WTC11 (cell line): Measurements from ENCODE around the gene ORAI1. TPM values are rescaled to one million over a fixed set of nuclear protein-coding genes. Genes with fewer than 3 reads are reported as not detected.
A peak's percentile ranks its signal among the peaks of the same experiment; 100 is the strongest.

Source experiments
- ATAC-seq: fragments of 200-7000 bp; cut with Tn5 transposase; 2 replicates; pipeline ENCODE4 v1.10.0; 2021; ENCODE audit warnings: mild to moderate bottlenecking, moderate library complexity
- CTCF ChIA-PET: fragments of 300-600 bp; sonication (Branson Sonifier 250); formaldehyde crosslinking; loops from one replicate; lab custom pipeline; 2021; ENCODE audit warnings: antibody characterized with exemption; lab: Charles Lee
- POLR2A ChIA-PET: fragments of 350-600 bp; sonication (Branson Sonifier 250); formaldehyde crosslinking; loops from one replicate; lab custom pipeline; 2021; ENCODE audit warnings: antibody characterized with exemption; lab: Charles Lee
- DNase-seq: peaks from one replicate; pipeline ENCODE4 v3.0.0; 2021; ENCODE audit warnings: low spot score
- H3K27ac Mint-ChIP-seq: 2 replicates; pipeline ENCODE4 v1.8.0; 2021; ENCODE audit warnings: mixed read lengths
- H3K27me3 Mint-ChIP-seq: 2 replicates; pipeline ENCODE4 v1.8.0; 2021; ENCODE audit warnings: low read depth, mild to moderate bottlenecking, moderate library complexity, mixed read lengths
- H3K36me3 Mint-ChIP-seq: 2 replicates; pipeline ENCODE4 v1.8.0; 2021; ENCODE audit warnings: mixed read lengths
- H3K4me1 Mint-ChIP-seq: 2 replicates; pipeline ENCODE4 v1.8.0; 2022; ENCODE audit warnings: mixed read lengths
- H3K4me3 Mint-ChIP-seq: 2 replicates; pipeline ENCODE4 v1.8.0; 2021; ENCODE audit warnings: mild to moderate bottlenecking, moderate library complexity, mixed read lengths
- H3K9me3 Mint-ChIP-seq: 2 replicates; pipeline ENCODE4 v1.8.0; 2021; ENCODE audit warnings: mixed read lengths
- CREB1 ChIP-seq: sonication (generic); formaldehyde crosslinking; IDR thresholded peaks from 2 replicates; pipeline ENCODE4 v1.8.0; 2023; ENCODE audit warnings: mild to moderate bottlenecking, missing genetic modification reagents
- ELF4 ChIP-seq: sonication (generic); formaldehyde crosslinking; IDR thresholded peaks from 2 replicates; pipeline ENCODE4 v1.8.1; 2022; ENCODE audit warnings: low read depth, mild to moderate bottlenecking, moderate library complexity, missing genetic modification reagents
- FOXJ3 ChIP-seq: sonication (generic); formaldehyde crosslinking; IDR thresholded peaks from 2 replicates; pipeline ENCODE4 v1.9.0; 2021; ENCODE audit warnings: missing genetic modification reagents, mild to moderate bottlenecking, borderline replicate concordance
- GABPB1 ChIP-seq: sonication (generic); formaldehyde crosslinking; IDR thresholded peaks from 2 replicates; pipeline ENCODE4 v1.8.1; 2023; ENCODE audit warnings: mild to moderate bottlenecking, missing genetic modification reagents
- HMGA2 ChIP-seq: fragments of 250-450 bp; sonication (Bioruptor Pico); IDR thresholded peaks from 2 replicates; pipeline ENCODE4 v1.4.0; 2021; ENCODE audit warnings: mild to moderate bottlenecking, moderate library complexity
- JAZF1 ChIP-seq: fragments of 250-450 bp; sonication (Bioruptor Pico); IDR thresholded peaks from 2 replicates; pipeline ENCODE4 v1.9.0; 2021; ENCODE audit warnings: moderate library complexity, mild to moderate bottlenecking, inconsistent platforms
- JUN ChIP-seq: sonication (generic); formaldehyde crosslinking; IDR thresholded peaks from 2 replicates; pipeline ENCODE4 v1.8.0; 2023; ENCODE audit warnings: mild to moderate bottlenecking, missing genetic modification reagents
- KAT7 ChIP-seq: sonication (generic); formaldehyde crosslinking; IDR thresholded peaks from 2 replicates; pipeline ENCODE4 v1.8.1; 2023; ENCODE audit warnings: missing genetic modification reagents, mild to moderate bottlenecking, borderline replicate concordance
- MXD4 ChIP-seq: fragments of 250-450 bp; sonication (Bioruptor Pico); IDR thresholded peaks from 2 replicates; pipeline ENCODE4 v1.8.0; 2021; ENCODE audit warnings: mild to moderate bottlenecking, moderate library complexity, borderline replicate concordance
- NR1H2 ChIP-seq: sonication (generic); formaldehyde crosslinking; IDR thresholded peaks from 2 replicates; pipeline ENCODE4 v1.9.0; 2021; ENCODE audit warnings: mild to moderate bottlenecking, moderate library complexity, missing genetic modification reagents
- OVOL2 ChIP-seq: fragments of 250-450 bp; sonication (Bioruptor Pico); IDR thresholded peaks from 2 replicates; pipeline ENCODE4 v1.9.0; 2021; ENCODE audit warnings: mild to moderate bottlenecking, borderline replicate concordance
- RELA ChIP-seq: sonication (generic); formaldehyde crosslinking; IDR thresholded peaks from 2 replicates; pipeline ENCODE4 v1.8.1; 2022; ENCODE audit warnings: missing genetic modification reagents, mild to moderate bottlenecking, borderline replicate concordance
- SMAD3 ChIP-seq: sonication (generic); formaldehyde crosslinking; IDR thresholded peaks from 2 replicates; pipeline ENCODE4 v1.8.0; 2022; ENCODE audit warnings: missing genetic modification reagents, mild to moderate bottlenecking, borderline replicate concordance
- SOX15 ChIP-seq: fragments of 250-450 bp; sonication (Bioruptor Pico); IDR thresholded peaks from 2 replicates; pipeline ENCODE4 v1.9.0; 2021; ENCODE audit warnings: mild to moderate bottlenecking
- TEAD4 ChIP-seq: sonication (generic); formaldehyde crosslinking; IDR thresholded peaks from 2 replicates; pipeline ENCODE4 v1.8.0; 2022; ENCODE audit warnings: mild to moderate bottlenecking, missing genetic modification reagents
- ZNF232 ChIP-seq: sonication (generic); formaldehyde crosslinking; IDR thresholded peaks from 2 replicates; pipeline ENCODE4 v1.8.0; 2022; ENCODE audit warnings: mild to moderate bottlenecking, missing genetic modification reagents
- ZNF263 ChIP-seq: sonication (generic); formaldehyde crosslinking; IDR thresholded peaks from 2 replicates; pipeline ENCODE4 v1.8.1; 2022; ENCODE audit warnings: low read depth, mild to moderate bottlenecking, moderate library complexity, missing genetic modification reagents
- ZNF423 ChIP-seq: fragments of 250-450 bp; sonication (Bioruptor Pico); IDR thresholded peaks from 2 replicates; pipeline ENCODE4 v2.1.2; 2022; ENCODE audit warnings: mild to moderate bottlenecking, moderate library complexity
- ZNF671 ChIP-seq: fragments of 250-450 bp; sonication (Bioruptor Pico); IDR thresholded peaks from 2 replicates; pipeline ENCODE4 v1.8.0; 2021; ENCODE audit warnings: mild to moderate bottlenecking
- total RNA-seq: library from RNA; stranded (reverse); gene quantifications from 3 replicates; pipeline ENCODE4 v1.2.3, GENCODE V29; 2021
- TF ChIP-seq, protein P1 (sequence below): sonication (generic); formaldehyde crosslinking; IDR thresholded peaks from 2 replicates; pipeline ENCODE4 v1.8.1; 2022; ENCODE audit warnings: mild to moderate bottlenecking, missing genetic modification reagents, moderate library complexity, borderline replicate concordance
- TF ChIP-seq, protein P2 (sequence below): sonication (generic); formaldehyde crosslinking; IDR thresholded peaks from 2 replicates; pipeline ENCODE4 v1.8.1; 2022; ENCODE audit warnings: mild to moderate bottlenecking, moderate library complexity, missing genetic modification reagents
- TF ChIP-seq, protein P3 (sequence below): sonication (generic); formaldehyde crosslinking; IDR thresholded peaks from 2 replicates; pipeline ENCODE4 v1.8.1; 2023; ENCODE audit warnings: mild to moderate bottlenecking, missing genetic modification reagents, borderline replicate concordance
- TF ChIP-seq, protein P4 (sequence below): sonication (generic); formaldehyde crosslinking; IDR thresholded peaks from 2 replicates; pipeline ENCODE4 v1.8.1; 2022; ENCODE audit warnings: low read depth, mild to moderate bottlenecking, moderate library complexity, missing genetic modification reagents, borderline replicate concordance
- TF ChIP-seq, protein P5 (sequence below): sonication (generic); formaldehyde crosslinking; IDR thresholded peaks from 2 replicates; pipeline ENCODE4 v1.8.0; 2022; ENCODE audit warnings: mild to moderate bottlenecking, missing genetic modification reagents

Gene ORAI1
- total RNA-seq, 1 experiment from 2014 or later: 27.7 TPM

DNA sequence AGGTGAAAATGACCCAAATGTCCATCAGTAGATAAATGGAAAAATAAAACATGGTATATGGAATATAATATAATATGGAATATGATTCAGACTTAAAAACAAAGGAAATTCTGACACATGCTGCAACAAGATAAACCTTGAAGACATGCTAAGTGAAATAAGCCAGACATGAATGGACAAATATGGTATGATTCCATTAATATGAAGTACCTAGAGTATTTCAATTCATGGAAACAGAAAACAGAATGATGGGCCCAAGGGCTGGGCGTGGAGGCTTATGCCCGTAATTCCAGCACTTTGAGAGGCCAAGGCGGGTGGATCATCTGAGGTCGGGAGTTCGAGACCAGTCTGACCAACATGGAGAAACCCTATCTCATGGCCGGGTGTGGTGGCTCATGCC is 22.7 kb upstream of the ORAI1 start:
- no peaks in the 10 kb centered on the region; the same call in 1 of the 2 replicates for H3K27me3 Mint-ChIP-seq
- H3K4me3 Mint-ChIP-seq: no peak overlapping the region
- DNase-seq: no peak
- H3K27ac Mint-ChIP-seq: no peak overlapping the region
- H3K4me1 Mint-ChIP-seq: no peaks in the 10 kb centered on the region
- ChIA-PET POLR2A (no interaction called here), CTCF (no interaction called here)
- 0 out of 2 replicates have a peak, but pooled peaks cover 2% of the 10 kb centered on the region for H3K36me3 Mint-ChIP-seq
- peaks cover 2% of the 10 kb centered on the region; the same call in 1 of the 2 replicates for H3K9me3 Mint-ChIP-seq
- TF ChIP-seq, protein P1, sequence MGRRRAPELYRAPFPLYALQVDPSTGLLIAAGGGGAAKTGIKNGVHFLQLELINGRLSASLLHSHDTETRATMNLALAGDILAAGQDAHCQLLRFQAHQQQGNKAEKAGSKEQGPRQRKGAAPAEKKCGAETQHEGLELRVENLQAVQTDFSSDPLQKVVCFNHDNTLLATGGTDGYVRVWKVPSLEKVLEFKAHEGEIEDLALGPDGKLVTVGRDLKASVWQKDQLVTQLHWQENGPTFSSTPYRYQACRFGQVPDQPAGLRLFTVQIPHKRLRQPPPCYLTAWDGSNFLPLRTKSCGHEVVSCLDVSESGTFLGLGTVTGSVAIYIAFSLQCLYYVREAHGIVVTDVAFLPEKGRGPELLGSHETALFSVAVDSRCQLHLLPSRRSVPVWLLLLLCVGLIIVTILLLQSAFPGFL (CRISPR knock-in tag): no peak
- TF ChIP-seq ZNF232 (no peak), FOXJ3 (CRISPR knock-in tag) (no peak), JAZF1 (CRISPR knock-in tag) (no peak), NR1H2 (CRISPR knock-in tag) (no peak), TEAD4 (CRISPR knock-in tag) (no peak), SMAD3 (CRISPR knock-in tag) (no peak), SOX15 (CRISPR knock-in tag) (no peak), KAT7 (CRISPR knock-in tag) (no peak), GABPB1 (CRISPR knock-in tag) (no peak)
- ATAC-seq: no peak

DNA sequence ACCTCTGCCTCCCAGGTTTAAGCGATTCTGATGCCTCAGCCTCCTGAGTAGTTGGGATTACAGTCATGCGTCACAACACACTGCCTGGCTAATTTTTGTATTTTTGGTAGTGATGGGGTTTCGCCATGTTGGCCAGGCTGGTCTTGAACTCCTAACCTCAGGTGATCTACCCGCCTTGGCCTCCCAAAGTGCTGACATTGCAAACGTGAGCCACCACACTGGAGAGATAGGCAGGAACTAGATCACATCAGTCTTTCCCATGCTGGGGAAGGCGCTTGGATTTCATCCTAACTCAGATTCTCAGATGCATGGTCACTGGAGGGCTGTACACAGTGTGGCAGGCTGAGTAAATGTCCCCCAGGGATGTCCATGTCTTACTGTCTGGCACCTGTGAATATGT is 18.0 kb upstream of the ORAI1 start:
- Mint-ChIP-seq H3K4me3 (no peak overlapping the region), H3K36me3 (no peaks in the 10 kb centered on the region), H3K27ac (no peak overlapping the region; the same call in 1 of the 2 replicates), H3K4me1 (peaks cover 14% of the 10 kb centered on the region), H3K9me3 (peaks cover 5% of the 10 kb centered on the region; the same call in 1 of the 2 replicates), H3K27me3 (no peaks in the 10 kb centered on the region; the same call in 1 of the 2 replicates)
- no peak for TF ChIP-seq MXD4 (CRISPR knock-in tag)
- no peak for TF ChIP-seq ZNF671 (CRISPR knock-in tag)
- TF ChIP-seq, protein P2, sequence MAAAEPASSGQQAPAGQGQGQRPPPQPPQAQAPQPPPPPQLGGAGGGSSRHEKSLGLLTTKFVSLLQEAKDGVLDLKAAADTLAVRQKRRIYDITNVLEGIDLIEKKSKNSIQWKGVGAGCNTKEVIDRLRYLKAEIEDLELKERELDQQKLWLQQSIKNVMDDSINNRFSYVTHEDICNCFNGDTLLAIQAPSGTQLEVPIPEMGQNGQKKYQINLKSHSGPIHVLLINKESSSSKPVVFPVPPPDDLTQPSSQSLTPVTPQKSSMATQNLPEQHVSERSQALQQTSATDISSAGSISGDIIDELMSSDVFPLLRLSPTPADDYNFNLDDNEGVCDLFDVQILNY (CRISPR knock-in tag): no peak
- no peak for TF ChIP-seq ELF4 (CRISPR knock-in tag)
- no peak for TF ChIP-seq ZNF263 (CRISPR knock-in tag)
- DNase-seq (no peak), ATAC-seq (no peak)
- CTCF ChIA-PET: no interaction called here
- POLR2A ChIA-PET: no interaction called here

DNA sequence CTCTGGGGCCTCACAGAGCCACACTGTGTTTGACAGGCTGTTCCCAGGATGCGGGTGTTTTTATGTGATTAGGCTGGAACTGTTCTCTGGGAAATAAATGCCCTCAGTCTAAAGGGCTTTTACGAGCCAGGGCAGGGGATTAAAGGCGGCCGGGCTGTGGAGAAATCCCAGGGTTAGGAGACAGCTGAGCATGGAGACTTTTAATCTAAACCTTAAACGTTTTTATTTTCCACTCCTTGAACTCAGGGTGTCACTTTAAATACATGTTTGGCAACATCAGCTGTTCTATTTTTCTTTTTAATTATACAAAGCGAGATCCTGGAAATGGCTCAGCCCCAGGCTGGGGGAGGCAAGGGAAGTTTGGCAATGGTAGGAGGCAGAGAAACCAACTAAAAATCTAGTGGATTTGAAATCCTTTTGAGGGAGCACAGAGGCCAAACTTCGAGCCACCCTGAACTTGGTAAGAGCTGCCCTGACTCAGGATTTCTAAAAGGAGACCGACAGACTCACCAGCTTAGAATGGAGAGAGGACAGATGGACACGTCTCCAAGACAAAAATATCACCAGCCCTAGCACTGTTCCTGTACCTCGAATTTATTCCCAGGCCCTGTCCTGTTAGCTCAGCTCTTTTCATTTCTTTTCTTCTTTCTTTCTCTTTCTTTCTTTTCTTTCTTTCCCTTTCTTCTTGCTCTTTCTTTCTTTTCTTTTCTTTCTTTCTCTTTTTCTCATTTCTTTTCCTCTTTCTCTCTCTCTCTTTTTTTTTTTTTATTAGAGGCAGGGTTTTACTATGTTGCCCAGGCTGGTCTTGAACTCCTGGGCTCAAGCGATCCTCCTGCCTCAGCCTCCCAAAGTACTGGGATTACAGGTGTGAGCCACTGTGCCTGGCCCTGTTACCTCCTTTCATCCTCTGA is 15.8 kb upstream of the ORAI1 start:
- Mint-ChIP-seq H3K9me3 (peaks cover 5% of the 10 kb centered on the region; the same call in 1 of the 2 replicates), H3K27ac (peak overlapping the region; percentile 61; the same call in 1 of the 2 replicates), H3K27me3 (no peaks in the 10 kb centered on the region), H3K4me3 (no peak overlapping the region), H3K4me1 (peaks cover 21% of the 10 kb centered on the region), H3K36me3 (no peaks in the 10 kb centered on the region)
- no peak for ATAC-seq
- CTCF ChIA-PET: interaction anchor here (1.3 to 2.2 kb wide), 3 partner anchors 9 to 58 kb away, joined by 5 to 8 read pairs (median 5); partner anchors contain the start of gene ORAI1
- POLR2A ChIA-PET: interaction anchor here (0.7 to 1.6 kb wide), 5 partner anchors 19 to 34 kb away, joined by 3 to 5 read pairs (median 4); partner anchors contain the start of gene KDM2B
- no peak for DNase-seq
- TF ChIP-seq ZNF232 (no peak), OVOL2 (CRISPR knock-in tag) (no peak), ZNF423 (CRISPR knock-in tag) (no peak), RELA (no peak), JUN (CRISPR knock-in tag) (no peak), ELF4 (CRISPR knock-in tag) (no peak), HMGA2 (CRISPR knock-in tag) (no peak), CREB1 (CRISPR knock-in tag) (no peak), TEAD4 (CRISPR knock-in tag) (no peak)
- TF ChIP-seq, protein P3, sequence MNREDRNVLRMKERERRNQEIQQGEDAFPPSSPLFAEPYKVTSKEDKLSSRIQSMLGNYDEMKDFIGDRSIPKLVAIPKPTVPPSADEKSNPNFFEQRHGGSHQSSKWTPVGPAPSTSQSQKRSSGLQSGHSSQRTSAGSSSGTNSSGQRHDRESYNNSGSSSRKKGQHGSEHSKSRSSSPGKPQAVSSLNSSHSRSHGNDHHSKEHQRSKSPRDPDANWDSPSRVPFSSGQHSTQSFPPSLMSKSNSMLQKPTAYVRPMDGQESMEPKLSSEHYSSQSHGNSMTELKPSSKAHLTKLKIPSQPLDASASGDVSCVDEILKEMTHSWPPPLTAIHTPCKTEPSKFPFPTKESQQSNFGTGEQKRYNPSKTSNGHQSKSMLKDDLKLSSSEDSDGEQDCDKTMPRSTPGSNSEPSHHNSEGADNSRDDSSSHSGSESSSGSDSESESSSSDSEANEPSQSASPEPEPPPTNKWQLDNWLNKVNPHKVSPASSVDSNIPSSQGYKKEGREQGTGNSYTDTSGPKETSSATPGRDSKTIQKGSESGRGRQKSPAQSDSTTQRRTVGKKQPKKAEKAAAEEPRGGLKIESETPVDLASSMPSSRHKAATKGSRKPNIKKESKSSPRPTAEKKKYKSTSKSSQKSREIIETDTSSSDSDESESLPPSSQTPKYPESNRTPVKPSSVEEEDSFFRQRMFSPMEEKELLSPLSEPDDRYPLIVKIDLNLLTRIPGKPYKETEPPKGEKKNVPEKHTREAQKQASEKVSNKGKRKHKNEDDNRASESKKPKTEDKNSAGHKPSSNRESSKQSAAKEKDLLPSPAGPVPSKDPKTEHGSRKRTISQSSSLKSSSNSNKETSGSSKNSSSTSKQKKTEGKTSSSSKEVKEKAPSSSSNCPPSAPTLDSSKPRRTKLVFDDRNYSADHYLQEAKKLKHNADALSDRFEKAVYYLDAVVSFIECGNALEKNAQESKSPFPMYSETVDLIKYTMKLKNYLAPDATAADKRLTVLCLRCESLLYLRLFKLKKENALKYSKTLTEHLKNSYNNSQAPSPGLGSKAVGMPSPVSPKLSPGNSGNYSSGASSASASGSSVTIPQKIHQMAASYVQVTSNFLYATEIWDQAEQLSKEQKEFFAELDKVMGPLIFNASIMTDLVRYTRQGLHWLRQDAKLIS (CRISPR knock-in tag): no peak
- TF ChIP-seq, protein P4, sequence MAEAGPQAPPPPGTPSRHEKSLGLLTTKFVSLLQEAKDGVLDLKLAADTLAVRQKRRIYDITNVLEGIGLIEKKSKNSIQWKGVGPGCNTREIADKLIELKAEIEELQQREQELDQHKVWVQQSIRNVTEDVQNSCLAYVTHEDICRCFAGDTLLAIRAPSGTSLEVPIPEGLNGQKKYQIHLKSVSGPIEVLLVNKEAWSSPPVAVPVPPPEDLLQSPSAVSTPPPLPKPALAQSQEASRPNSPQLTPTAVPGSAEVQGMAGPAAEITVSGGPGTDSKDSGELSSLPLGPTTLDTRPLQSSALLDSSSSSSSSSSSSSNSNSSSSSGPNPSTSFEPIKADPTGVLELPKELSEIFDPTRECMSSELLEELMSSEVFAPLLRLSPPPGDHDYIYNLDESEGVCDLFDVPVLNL (CRISPR knock-in tag): no peak
- TF ChIP-seq, protein P5, sequence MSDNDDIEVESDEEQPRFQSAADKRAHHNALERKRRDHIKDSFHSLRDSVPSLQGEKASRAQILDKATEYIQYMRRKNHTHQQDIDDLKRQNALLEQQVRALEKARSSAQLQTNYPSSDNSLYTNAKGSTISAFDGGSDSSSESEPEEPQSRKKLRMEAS: no peak
